ENCODE results near the gene GGCX. TPM values are rescaled to one million over a fixed set of nuclear protein-coding genes. Genes with fewer than 3 reads are reported as not detected.

The GGCX gene
- total and polyA plus RNA-seq, 9 of the 15 experiments (the other 6 are each of a cell fraction or from before 2014, with no cell fraction given) = 14.4 to 47.1 (median 28.1) TPM

DNA sequence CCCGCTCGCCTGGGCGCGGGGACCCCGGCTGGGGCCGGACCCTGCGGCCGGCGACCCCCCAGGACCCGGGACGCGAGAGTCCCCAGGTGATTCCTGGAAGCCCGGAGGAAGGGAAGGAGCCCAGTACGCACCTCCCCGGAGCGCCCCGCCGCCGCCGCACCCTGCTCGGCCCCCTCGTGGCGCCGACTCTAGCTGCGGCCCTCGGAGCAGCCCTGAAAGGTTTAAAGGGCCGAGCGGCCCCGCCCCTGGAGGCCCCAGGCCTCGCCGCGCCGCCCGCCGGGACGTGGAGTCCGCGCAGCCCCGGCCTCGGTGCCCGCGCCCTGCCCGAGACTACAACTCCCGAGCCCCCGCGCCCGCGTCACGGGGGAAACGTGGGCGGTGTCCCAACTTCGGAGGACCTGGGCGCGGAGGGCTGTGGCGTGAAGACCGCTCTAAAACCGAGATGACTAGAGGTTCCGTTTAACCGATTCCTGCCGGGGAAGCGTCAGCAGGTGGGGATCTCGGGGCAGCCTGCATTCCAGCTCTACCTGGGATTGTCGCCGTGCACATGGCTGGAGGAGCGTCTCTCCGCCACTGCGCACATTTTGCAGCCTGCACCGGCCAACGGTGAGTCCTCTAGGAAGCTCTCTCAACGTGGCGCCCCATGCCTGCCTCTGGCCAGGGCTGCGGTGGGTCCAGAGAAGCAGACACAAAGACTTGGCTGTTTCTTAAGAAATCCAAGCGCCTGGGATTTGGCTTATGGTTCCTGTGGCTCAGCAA, 41.4 kb upstream of the GGCX start, which contains the start of gene TMEM150A (continued):
- TF ChIP-seq, protein P1, sequence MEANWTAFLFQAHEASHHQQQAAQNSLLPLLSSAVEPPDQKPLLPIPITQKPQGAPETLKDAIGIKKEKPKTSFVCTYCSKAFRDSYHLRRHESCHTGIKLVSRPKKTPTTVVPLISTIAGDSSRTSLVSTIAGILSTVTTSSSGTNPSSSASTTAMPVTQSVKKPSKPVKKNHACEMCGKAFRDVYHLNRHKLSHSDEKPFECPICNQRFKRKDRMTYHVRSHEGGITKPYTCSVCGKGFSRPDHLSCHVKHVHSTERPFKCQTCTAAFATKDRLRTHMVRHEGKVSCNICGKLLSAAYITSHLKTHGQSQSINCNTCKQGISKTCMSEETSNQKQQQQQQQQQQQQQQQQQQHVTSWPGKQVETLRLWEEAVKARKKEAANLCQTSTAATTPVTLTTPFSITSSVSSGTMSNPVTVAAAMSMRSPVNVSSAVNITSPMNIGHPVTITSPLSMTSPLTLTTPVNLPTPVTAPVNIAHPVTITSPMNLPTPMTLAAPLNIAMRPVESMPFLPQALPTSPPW (CRISPR knock-in tag; IDR thresholded peaks at IDR 0.05) = peak; percentile 89
- TF ChIP-seq, protein P2, sequence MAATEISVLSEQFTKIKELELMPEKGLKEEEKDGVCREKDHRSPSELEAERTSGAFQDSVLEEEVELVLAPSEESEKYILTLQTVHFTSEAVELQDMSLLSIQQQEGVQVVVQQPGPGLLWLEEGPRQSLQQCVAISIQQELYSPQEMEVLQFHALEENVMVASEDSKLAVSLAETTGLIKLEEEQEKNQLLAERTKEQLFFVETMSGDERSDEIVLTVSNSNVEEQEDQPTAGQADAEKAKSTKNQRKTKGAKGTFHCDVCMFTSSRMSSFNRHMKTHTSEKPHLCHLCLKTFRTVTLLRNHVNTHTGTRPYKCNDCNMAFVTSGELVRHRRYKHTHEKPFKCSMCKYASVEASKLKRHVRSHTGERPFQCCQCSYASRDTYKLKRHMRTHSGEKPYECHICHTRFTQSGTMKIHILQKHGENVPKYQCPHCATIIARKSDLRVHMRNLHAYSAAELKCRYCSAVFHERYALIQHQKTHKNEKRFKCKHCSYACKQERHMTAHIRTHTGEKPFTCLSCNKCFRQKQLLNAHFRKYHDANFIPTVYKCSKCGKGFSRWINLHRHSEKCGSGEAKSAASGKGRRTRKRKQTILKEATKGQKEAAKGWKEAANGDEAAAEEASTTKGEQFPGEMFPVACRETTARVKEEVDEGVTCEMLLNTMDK (IDR thresholded peaks at IDR 0.05; ENCODE audit: borderline replicate concordance, insufficient read depth, low read depth, low read length, poor library complexity, severe bottlenecking) = peak; percentile 97
- TF ChIP-seq ZNF212 (CRISPR knock-in tag; IDR thresholded peaks at IDR 0.05) (0 out of 2 replicates have a peak, but pooled peaks have one; percentile 17), SIN3A (IDR thresholded peaks at IDR 0.05; ENCODE audit: borderline replicate concordance in 2 of 2, control insufficient read depth in 1 of 2, low read depth in 2 of 2, low read length in 2 of 2) (peak; percentile 99), RNF2 (IDR thresholded peaks at IDR 0.05) (no peak), DIDO1 (tag; IDR thresholded peaks at IDR 0.05; ENCODE audit: low read depth) (0 out of 2 replicates have a peak, but pooled peaks have one; percentile 35), MTA3 (IDR thresholded peaks at IDR 0.05; ENCODE audit: borderline replicate concordance) (peak; percentile 90; the same call in 1 of the 2 replicates), FOXM1 (IDR thresholded peaks at IDR 0.05; ENCODE audit: low read depth) (no peak), FOXM1 (CRISPR knock-in tag; IDR thresholded peaks at IDR 0.05; ENCODE audit: low read depth) (0 out of 2 replicates have a peak, but pooled peaks have one; percentile 30), HNRNPUL1 (IDR thresholded peaks at IDR 0.05; ENCODE audit: low read length) (no peak), MBD2 (IDR thresholded peaks at IDR 0.05; ENCODE audit: borderline replicate concordance, low read depth) (0 out of 2 replicates have a peak, but pooled peaks have one; percentile 20), TBL1XR1 (IDR thresholded peaks at IDR 0.05; ENCODE audit: low read length in 2 of 2) (no peak), CXXC5 (CRISPR knock-in tag; IDR thresholded peaks at IDR 0.05) (peak; percentile 90), ETV5 (CRISPR knock-in tag; IDR thresholded peaks at IDR 0.05; ENCODE audit: low read depth) (no peak), FIP1L1 (IDR thresholded peaks at IDR 0.05; ENCODE audit: low read depth, low read length, poor library complexity, severe bottlenecking) (peak; percentile 90), MAFG (tag; conservative IDR thresholded peaks at IDR 0.05) (no peak)
- TF ChIP-seq, protein P3, sequence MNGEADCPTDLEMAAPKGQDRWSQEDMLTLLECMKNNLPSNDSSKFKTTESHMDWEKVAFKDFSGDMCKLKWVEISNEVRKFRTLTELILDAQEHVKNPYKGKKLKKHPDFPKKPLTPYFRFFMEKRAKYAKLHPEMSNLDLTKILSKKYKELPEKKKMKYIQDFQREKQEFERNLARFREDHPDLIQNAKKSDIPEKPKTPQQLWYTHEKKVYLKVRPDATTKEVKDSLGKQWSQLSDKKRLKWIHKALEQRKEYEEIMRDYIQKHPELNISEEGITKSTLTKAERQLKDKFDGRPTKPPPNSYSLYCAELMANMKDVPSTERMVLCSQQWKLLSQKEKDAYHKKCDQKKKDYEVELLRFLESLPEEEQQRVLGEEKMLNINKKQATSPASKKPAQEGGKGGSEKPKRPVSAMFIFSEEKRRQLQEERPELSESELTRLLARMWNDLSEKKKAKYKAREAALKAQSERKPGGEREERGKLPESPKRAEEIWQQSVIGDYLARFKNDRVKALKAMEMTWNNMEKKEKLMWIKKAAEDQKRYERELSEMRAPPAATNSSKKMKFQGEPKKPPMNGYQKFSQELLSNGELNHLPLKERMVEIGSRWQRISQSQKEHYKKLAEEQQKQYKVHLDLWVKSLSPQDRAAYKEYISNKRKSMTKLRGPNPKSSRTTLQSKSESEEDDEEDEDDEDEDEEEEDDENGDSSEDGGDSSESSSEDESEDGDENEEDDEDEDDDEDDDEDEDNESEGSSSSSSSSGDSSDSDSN (IDR thresholded peaks at IDR 0.05; ENCODE audit: borderline replicate concordance in 1 of 2, low read depth in 2 of 2, low read length in 2 of 2) = peak; percentile 33 to 83; a peak in 2 of 4 replicates
- TF ChIP-seq, protein P4, sequence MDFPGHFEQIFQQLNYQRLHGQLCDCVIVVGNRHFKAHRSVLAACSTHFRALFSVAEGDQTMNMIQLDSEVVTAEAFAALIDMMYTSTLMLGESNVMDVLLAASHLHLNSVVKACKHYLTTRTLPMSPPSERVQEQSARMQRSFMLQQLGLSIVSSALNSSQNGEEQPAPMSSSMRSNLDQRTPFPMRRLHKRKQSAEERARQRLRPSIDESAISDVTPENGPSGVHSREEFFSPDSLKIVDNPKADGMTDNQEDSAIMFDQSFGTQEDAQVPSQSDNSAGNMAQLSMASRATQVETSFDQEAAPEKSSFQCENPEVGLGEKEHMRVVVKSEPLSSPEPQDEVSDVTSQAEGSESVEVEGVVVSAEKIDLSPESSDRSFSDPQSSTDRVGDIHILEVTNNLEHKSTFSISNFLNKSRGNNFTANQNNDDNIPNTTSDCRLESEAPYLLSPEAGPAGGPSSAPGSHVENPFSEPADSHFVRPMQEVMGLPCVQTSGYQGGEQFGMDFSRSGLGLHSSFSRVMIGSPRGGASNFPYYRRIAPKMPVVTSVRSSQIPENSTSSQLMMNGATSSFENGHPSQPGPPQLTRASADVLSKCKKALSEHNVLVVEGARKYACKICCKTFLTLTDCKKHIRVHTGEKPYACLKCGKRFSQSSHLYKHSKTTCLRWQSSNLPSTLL (IDR thresholded peaks at IDR 0.05) = no peak

Data from K562 (cell line).